Heart left ventricle (tissue), 16 donors: Measurements from ENCODE around the gene NEDD1. TPM values are rescaled to one million over a fixed set of nuclear protein-coding genes. Genes with fewer than 3 reads are reported as not detected.
A peak's percentile ranks its signal among the peaks of the same experiment; 100 is the strongest.

ENCODE experiments used
- ATAC-seq, 4 donors: fragments of 200-7000 bp; cut with Tn5 transposase; one replicate each; pipeline ENCODE4 v1.9.1; 2020 to 2022; ENCODE audit warnings: moderate library complexity in 4 of 4, mild to moderate bottlenecking in 3 of 4, moderate number of reproducible peaks in 1 of 4
- DNase-seq, 5 donors: peaks; one replicate each; pipeline ENCODE4 v3.0.0-alpha.2; 2020
- H3K27ac ChIP-seq, 12 donors: fragments of 200-600 bp; sonication (generic) in 4 of 12; one replicate each; pipeline versions ENCODE4 v1.5.0 to v1.8.0; 2016 to 2022; ENCODE audit warnings: mild to moderate bottlenecking in 2 of 12
- H3K27me3 ChIP-seq, 9 donors: fragments of 200-600 bp; sonication (generic) in 2 of 9; one replicate each; pipeline versions ENCODE4 v1.5.1 to v1.8.0; 2016 to 2022; ENCODE audit warnings: mild to moderate bottlenecking in 3 of 9
- H3K36me3 ChIP-seq, 9 donors: fragments of 200-600 bp; sonication (generic) in 2 of 9; one replicate each; pipeline versions ENCODE4 v1.5.0 to v1.8.0; 2018 to 2022; ENCODE audit warnings: mild to moderate bottlenecking in 2 of 9
- H3K4me1 ChIP-seq, 12 donors: fragments of 200-600 bp; sonication (generic) in 4 of 12; one replicate each; pipeline versions ENCODE4 v1.5.0 to v1.8.0; 2016 to 2022; ENCODE audit warnings: mild to moderate bottlenecking in 3 of 12
- H3K4me3 ChIP-seq, 12 donors: fragments of 200-600 bp; sonication (generic) in 4 of 12; one replicate each; pipeline versions ENCODE4 v1.5.0 to v1.8.0; 2017 to 2022; ENCODE audit warnings: mild to moderate bottlenecking in 9 of 12, moderate library complexity in 4 of 12
- H3K9me3 ChIP-seq, 12 donors: fragments of 200-600 bp; sonication (generic) in 4 of 12; one replicate each; pipeline versions ENCODE4 v1.5.0 to v1.8.0; 2016 to 2022; ENCODE audit warnings: mild to moderate bottlenecking in 1 of 12
- POLR2A ChIP-seq, 2 donors: fragments of 450-650 bp; IDR thresholded peaks; one replicate each; pipeline ENCODE4 v1.6.1; 2017; ENCODE audit warnings: antibody characterized with exemption in 2 of 2, mild to moderate bottlenecking in 2 of 2, moderate library complexity in 2 of 2
- WGBS, 4 donors: extraction: QIAGEN DNeasy Blood & Tissue Kit in 2 of 4; methylation state at CpG; one replicate each; pipeline versions ENCODE4 v1.1.5 to v1.1.7; 2013 to 2018; 5-methylcytosine and 5-hydroxymethylcytosine counted together
- intact Hi-C, 10 donors: fragments of 100-400 bp; cut with DNase I; formaldehyde crosslinking; loops; one replicate each; pipeline versions ENCODE4 v1.11.1 to v1.14.2; 2022
- polyA plus RNA-seq, 2 donors: library from polyadenylated mRNA; stranded (reverse); fragments of 200-250 nt; gene quantifications; one replicate each; pipeline ENCODE4 v1.2.3, GENCODE V29; 2013
- total RNA-seq, 9 donors: library from RNA; depleted of rRNA in 2 of 9; stranded (reverse); fragments of >200 nt in 2 of 9; fragmentation: NEBNext Ultra II Directional in 3 of 9; extraction: Animal tissue kit (Norgen Biotek cat#: 25700) in 3 of 9; gene quantifications; one replicate each; pipeline versions ENCODE4 v1.1.0 to v1.2.4, GENCODE V29; 2016 to 2023
- TF ChIP-seq, protein P1 (sequence below), 12 donors: fragments of 200-600 bp; sonication (generic) in 4 of 12; IDR thresholded peaks; one replicate each; pipeline versions ENCODE4 v1.5.0 to v1.8.0; 2018 to 2022; ENCODE audit warnings: antibody characterized with exemption in 12 of 12, mild to moderate bottlenecking in 5 of 12
- donor health status: ischemic (EF 13 %, LVEDD 7.1; RV severe dilation, severe dysfunction).
- donor health status: healthy with polysubstance abuse.
- donor health status: DM: no; HTN: yes; CAD: no.
- donor health status: DM: no; HTN: no; CAD: no.
- donor health status: ischemic (EF 25% LVEDD 6.9; RV normal size, moderate dysfunction).
- donor health status: ischemic (EF 25% LVEDD 5.7; RV mildly dilated, moderate dysfunction).
- donor health status: healthy.
- donor health status: DM: yes; HTN: yes; CAD: no.
- donor health status: ischemic (EF 35%, LVEDD 5.7; RV mildly dilated, moderate dysfunction).
- donor health status: nonischemic (EF 11% LVEDD 7.7; RV severe dilation, severe dysfunction).
- donor health status: DM: yes; HTN: yes; CAD: no.
- donor health status: PGD.
- donor health status: ischemic (EF 29% LVEDD 5.4; RV normal size, mild dysfunction).
- donor health status: nonischemic (EF 23%, LVEDD 6.1; RV moderate dilation, normal function).

NEDD1 gene
- total and polyA plus RNA-seq, 11 donors: 3.3 to 16.4 (median 12.8) TPM

DNA sequence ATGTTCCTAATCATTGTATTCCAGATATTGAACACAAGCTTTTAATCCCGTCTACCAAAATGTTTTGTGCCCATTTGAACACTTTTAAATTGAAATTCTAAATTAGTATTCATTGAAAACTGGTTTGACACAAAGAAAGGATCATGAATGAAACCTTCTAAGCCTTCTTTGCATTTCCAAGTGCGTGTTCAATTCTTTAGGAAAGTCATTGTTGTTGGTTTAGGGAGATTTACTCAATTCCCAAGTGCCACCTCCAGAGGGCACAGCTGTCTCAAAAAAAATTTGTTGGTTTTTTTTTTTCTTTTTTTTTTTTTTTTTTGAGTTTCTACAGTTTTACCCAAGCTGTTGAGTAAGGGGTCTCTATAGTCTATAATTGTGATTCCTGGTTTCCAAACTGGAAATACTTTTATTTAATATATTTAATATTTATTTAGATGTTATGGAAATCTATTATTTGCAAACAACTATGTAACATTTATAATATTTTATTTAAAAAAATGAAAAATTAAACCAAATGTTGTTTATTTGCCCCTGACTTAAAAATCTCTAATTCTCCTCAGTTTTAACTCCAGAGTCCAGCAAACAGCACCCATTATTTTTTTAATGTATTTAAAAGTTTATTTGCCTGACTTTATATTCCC, 79.9 kb downstream of the NEDD1 start:
- no peaks in the 10 kb centered on the region for H3K9me3 ChIP-seq
- no peak for DNase-seq
- 52 to 62% (median 58%) methylated on average over 2 of the region's 2 CpGs for WGBS, 4 donors
- no peak overlapping the region for H3K4me3 ChIP-seq
- intact Hi-C loops: loop anchor here (2.0 to 10.0 kb wide), 9 partner anchors 320 to 1410 kb away; no protein-coding TSS in a partner anchor
- H3K36me3 ChIP-seq: no peaks in the 10 kb centered on the region
- H3K27me3 ChIP-seq: peaks cover 0 to 43% (median 12%) of the 10 kb centered on the region in 9 donors
- peaks cover 0 to 10% (median 6%) of the 10 kb centered on the region in 12 donors for H3K4me1 ChIP-seq
- H3K27ac ChIP-seq: no peak overlapping the region
- no peak for ATAC-seq
- no peak for TF ChIP-seq POLR2A (IDR thresholded peaks at IDR 0.05)
- TF ChIP-seq, protein P1, sequence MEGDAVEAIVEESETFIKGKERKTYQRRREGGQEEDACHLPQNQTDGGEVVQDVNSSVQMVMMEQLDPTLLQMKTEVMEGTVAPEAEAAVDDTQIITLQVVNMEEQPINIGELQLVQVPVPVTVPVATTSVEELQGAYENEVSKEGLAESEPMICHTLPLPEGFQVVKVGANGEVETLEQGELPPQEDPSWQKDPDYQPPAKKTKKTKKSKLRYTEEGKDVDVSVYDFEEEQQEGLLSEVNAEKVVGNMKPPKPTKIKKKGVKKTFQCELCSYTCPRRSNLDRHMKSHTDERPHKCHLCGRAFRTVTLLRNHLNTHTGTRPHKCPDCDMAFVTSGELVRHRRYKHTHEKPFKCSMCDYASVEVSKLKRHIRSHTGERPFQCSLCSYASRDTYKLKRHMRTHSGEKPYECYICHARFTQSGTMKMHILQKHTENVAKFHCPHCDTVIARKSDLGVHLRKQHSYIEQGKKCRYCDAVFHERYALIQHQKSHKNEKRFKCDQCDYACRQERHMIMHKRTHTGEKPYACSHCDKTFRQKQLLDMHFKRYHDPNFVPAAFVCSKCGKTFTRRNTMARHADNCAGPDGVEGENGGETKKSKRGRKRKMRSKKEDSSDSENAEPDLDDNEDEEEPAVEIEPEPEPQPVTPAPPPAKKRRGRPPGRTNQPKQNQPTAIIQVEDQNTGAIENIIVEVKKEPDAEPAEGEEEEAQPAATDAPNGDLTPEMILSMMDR (IDR thresholded peaks at IDR 0.05): peak in 10 of 12 donors; percentile 11 to 52 (median 38)

DNA sequence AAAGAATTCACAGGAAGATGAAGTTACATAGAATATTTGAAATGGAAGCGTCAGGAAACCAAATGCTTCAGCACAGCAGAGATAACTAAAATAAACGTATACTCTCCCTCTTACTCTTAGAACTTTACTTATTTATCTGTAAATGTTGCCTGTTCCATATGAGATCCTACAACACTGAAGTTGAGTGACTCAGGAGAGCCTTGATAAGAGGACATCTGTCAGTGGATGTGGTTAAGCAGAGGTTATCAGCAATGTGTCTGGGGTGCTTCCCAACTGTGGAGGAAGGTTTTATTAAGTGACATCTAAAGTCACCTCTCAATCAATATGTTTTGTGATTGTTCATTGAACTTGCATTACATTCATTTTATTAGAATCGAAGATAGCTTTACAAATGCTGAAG, 81.9 kb downstream of the NEDD1 start:
- Histone ChIP-seq H3K4me1 (peaks cover 0 to 10% (median 6%) of the 10 kb centered on the region in 12 donors), H3K27me3 (peaks cover 0 to 49% (median 12%) of the 10 kb centered on the region in 9 donors), H3K9me3 (no peaks in the 10 kb centered on the region), H3K27ac (no peak overlapping the region), H3K36me3 (no peaks in the 10 kb centered on the region), H3K4me3 (no peak overlapping the region)
- 55 to 65% (median 59%) methylated on average over 3 of the region's 3 CpGs for WGBS, 4 donors
- ATAC-seq (no peak), DNase-seq (no peak)
- TF ChIP-seq, protein P1 (IDR thresholded peaks at IDR 0.05): no peak
- no peak for TF ChIP-seq POLR2A (IDR thresholded peaks at IDR 0.05)
- intact Hi-C loops: loop anchor here (5.0 to 10.0 kb wide), 8 partner anchors 318 to 1408 kb away; no protein-coding TSS in a partner anchor

DNA sequence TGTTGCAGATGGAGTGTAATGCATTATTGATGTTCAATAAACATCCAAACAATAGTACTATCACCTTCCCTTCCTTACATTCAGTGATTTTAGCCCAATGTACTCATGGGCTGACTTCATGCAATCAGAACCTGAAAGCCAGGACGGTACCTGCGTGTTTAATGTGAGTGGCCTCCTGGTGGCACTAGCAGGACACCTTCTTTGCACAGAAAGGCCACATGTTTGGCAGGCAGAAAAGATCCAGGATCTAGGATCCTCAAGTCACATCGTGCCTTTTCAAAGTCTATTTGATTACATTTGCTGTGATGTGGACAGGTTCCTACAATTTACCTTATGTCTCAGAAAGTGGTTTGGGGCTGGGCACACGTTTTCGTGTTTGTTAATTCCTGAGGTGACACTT, 82.9 kb downstream of the NEDD1 start:
- Histone ChIP-seq H3K36me3 (no peaks in the 10 kb centered on the region), H3K27me3 (peaks cover 0 to 40% (median 12%) of the 10 kb centered on the region in 9 donors), H3K4me3 (no peak overlapping the region), H3K27ac (no peak overlapping the region), H3K4me1 (peaks cover 0 to 10% (median 6%) of the 10 kb centered on the region in 12 donors), H3K9me3 (no peaks in the 10 kb centered on the region)
- intact Hi-C loops: loop anchor here (5.0 to 10.0 kb wide), 8 partner anchors 317 to 1407 kb away; no protein-coding TSS in a partner anchor
- TF ChIP-seq POLR2A (IDR thresholded peaks at IDR 0.05): no peak
- TF ChIP-seq, protein P1 (IDR thresholded peaks at IDR 0.05): peak in 2 of 12 donors; percentile 14 to 17
- 51 to 61% (median 55%) methylated on average over 5 of the region's 5 CpGs for WGBS, 4 donors
- no peak for ATAC-seq
- DNase-seq: no peak

DNA sequence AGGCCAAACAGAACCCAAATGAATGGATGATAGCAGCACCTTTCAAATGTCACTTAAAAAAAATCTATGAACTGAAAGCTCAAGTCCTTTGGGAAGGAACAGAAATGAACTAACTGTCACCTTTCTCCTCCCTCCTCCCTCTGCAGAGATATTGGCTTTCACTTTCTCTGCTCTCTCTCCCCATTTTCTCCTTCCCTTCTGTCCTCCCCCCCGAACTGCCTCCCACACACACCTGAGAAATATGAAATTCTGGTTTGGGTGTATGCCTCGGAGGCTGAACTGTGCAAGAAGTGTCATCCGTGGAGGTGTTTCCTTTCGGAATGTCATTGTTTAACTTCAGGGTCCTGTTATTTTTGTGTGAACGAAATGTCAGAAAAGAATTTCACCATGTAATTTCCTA, 87.8 kb downstream of the NEDD1 start:
- intact Hi-C loops: loop anchor here in 1 of 10 donors (5.0 kb wide), 1 partner anchor 312 kb away; no protein-coding TSS in a partner anchor
- ATAC-seq: no peak
- DNase-seq: no peak
- Histone ChIP-seq H3K27me3 (peaks cover 0 to 30% (median 0%) of the 10 kb centered on the region in 9 donors), H3K36me3 (no peaks in the 10 kb centered on the region), H3K27ac (no peak overlapping the region), H3K4me3 (no peak overlapping the region), H3K9me3 (no peaks in the 10 kb centered on the region), H3K4me1 (no peaks in the 10 kb centered on the region)
- TF ChIP-seq, protein P1 (IDR thresholded peaks at IDR 0.05): no peak
- TF ChIP-seq POLR2A (IDR thresholded peaks at IDR 0.05): no peak
- 37 to 56% (median 49%) methylated on average over 5 of the region's 5 CpGs for WGBS, 4 donors
